Esophagus squamous epithelium (tissue), 5 donors: ENCODE results near the gene DIO3. TPM values are rescaled to one million over a fixed set of nuclear protein-coding genes. Genes with fewer than 3 reads are reported as not detected.

Experiments used
- DNase-seq: peaks from one replicate; lab custom pipeline; 2025; lab: John Stamatoyannopoulos, UW
- H3K27ac ChIP-seq, 4 donors: fragments of 200-600 bp; sonication (generic); one replicate each; pipeline ENCODE4 v1.5.1; 2016 to 2019; ENCODE audit warnings: mild to moderate bottlenecking in 1 of 4
- H3K27me3 ChIP-seq, 4 donors: fragments of 200-600 bp; sonication (generic); 1 replicate in 3 of 4; 2 replicates in 1 of 4; pipeline versions ENCODE4 v1.5.1 to v1.6.0; 2017 to 2021; ENCODE audit warnings: antibody characterized with exemption in 1 of 4
- H3K36me3 ChIP-seq, 3 donors: fragments of 200-600 bp; sonication (generic); one replicate each; pipeline ENCODE4 v1.5.1; 2016 to 2019
- H3K4me1 ChIP-seq, 3 donors: fragments of 200-600 bp; sonication (generic); one replicate each; pipeline ENCODE4 v1.5.1; 2017 to 2019
- H3K4me3 ChIP-seq, 4 donors: fragments of 200-600 bp; sonication (generic); 1 replicate in 3 of 4; 2 replicates in 1 of 4; pipeline ENCODE4 v1.5.1; 2016 to 2019; ENCODE audit warnings: mild to moderate bottlenecking in 2 of 4, moderate library complexity in 1 of 4
- H3K9me3 ChIP-seq, 3 donors: fragments of 200-600 bp; sonication (generic); one replicate each; pipeline ENCODE4 v1.5.1; 2016 to 2019
- CTCF ChIP-seq, 6 experiments: fragments of 450-650 bp in 4 of 6; fragments of 200-600 bp in 2 of 6; sonication (generic) in 2 of 6; IDR thresholded peaks; one replicate each; pipeline ENCODE4 v1.5.1; 2016 to 2019; ENCODE audit warnings: antibody characterized with exemption in 6 of 6, mild to moderate bottlenecking in 4 of 6, moderate library complexity in 4 of 6
- POLR2A ChIP-seq, 4 donors: fragments of 450-650 bp; IDR thresholded peaks; one replicate each; pipeline ENCODE4 v1.6.1; 2017; ENCODE audit warnings: antibody characterized with exemption in 4 of 4, mild to moderate bottlenecking in 4 of 4, moderate library complexity in 3 of 4
- WGBS, 2 donors: methylation state at CpG; one replicate each; pipeline ENCODE4 v1.1.5; 2018; 5-methylcytosine and 5-hydroxymethylcytosine counted together
- intact Hi-C: fragments of 100-400 bp; cut with DNase I; formaldehyde crosslinking; loops from one replicate; pipeline ENCODE4 v1.15.0; 2022
- total RNA-seq, 4 donors: library from RNA; depleted of rRNA; stranded (reverse); fragments of >200 nt; gene quantifications; one replicate each; pipeline ENCODE4 v1.1.0, GENCODE V29; 2016
- donor health status: DM: yes; HTN: yes; CAD: no.

DIO3 gene
- total RNA-seq, 4 donors from 2014 or later: 0.18 to 4.0 (median 0.53) TPM

DNA sequence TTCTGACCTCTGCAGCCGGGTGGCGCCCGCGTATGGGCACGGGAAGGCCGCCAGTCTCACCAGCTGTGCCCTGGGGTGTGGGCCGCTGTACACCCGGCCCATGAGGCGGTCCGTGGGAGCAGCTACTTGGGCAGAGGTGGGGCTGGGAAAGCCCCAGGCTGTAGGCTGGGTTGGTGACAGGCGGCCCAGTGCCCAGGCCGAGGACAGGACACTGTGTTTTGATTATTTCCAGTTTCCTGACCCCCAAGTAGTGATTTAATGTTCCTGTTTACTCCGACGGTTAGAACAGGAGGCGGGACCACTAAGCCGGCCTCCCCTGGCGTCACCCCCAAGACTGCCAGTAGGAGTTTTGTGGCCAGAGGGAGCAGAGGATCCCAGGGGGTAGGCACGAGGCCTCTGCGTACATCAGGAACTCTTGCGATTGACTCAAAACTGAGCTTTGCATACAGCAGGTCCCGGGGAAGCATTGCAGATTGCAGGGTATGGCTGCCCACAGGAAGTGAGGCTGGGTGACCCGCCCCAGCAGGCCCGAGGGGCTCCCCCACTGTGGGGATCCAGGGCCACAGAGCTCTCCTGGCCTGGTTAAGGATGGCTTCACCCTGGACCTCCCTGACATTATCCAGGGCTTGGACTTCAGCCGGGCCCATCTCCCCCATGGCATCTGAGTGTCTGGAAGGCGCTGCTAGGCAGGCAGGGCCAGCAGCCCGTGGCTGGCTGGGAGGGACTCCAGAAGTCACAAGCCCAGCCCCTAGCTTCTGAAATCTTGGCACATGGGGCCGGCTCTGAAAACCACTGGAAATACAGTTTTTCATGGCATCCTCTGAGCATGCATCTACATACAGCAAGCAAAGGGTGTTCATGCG is 42.5 kb upstream of the DIO3 start:
- intact Hi-C loops: no loop called here
- Histone ChIP-seq H3K4me1 (peaks cover 0 to 44% (median 23%) of the 10 kb centered on the region in 3 donors), H3K4me3 (no peak overlapping the region), H3K27me3 (no peaks in the 10 kb centered on the region), H3K9me3 (peaks cover 0 to 5% (median 0%) of the 10 kb centered on the region in 3 donors), H3K27ac (peak overlapping the region in 3 of 4 donors; percentile 12 to 73 (median 72)), H3K36me3 (no peaks in the 10 kb centered on the region)
- TF ChIP-seq POLR2A (IDR thresholded peaks at IDR 0.05) (no peak), CTCF (IDR thresholded peaks at IDR 0.05) (no peak)
- WGBS, 2 donors: 71 to 72% methylated on average over 2 to 14 of the region's 28 CpGs
- no peak for DNase-seq

GRCh38 chr14:101520621-101521472 is 40.4 kb upstream of the DIO3 start:
- intact Hi-C loops: no loop called here
- no peaks in the 10 kb centered on the region for H3K36me3 ChIP-seq
- 45% methylated on average over 8 of the region's 30 CpGs; no CpG with 5 or more reads in 1 of the 2 donors for WGBS, 2 donors
- H3K27ac ChIP-seq: peak overlapping the region; percentile 39 to 73 (median 54)
- no peak for DNase-seq
- H3K4me3 ChIP-seq: no peak overlapping the region
- TF ChIP-seq POLR2A (IDR thresholded peaks at IDR 0.05) (no peak), CTCF (IDR thresholded peaks at IDR 0.05) (no peak)
- peaks cover 0 to 7% (median 0%) of the 10 kb centered on the region in 4 donors for H3K27me3 ChIP-seq
- H3K9me3 ChIP-seq: peaks cover 0 to 1% (median 0%) of the 10 kb centered on the region in 3 donors
- peaks cover 0 to 44% (median 23%) of the 10 kb centered on the region in 3 donors for H3K4me1 ChIP-seq

DNA sequence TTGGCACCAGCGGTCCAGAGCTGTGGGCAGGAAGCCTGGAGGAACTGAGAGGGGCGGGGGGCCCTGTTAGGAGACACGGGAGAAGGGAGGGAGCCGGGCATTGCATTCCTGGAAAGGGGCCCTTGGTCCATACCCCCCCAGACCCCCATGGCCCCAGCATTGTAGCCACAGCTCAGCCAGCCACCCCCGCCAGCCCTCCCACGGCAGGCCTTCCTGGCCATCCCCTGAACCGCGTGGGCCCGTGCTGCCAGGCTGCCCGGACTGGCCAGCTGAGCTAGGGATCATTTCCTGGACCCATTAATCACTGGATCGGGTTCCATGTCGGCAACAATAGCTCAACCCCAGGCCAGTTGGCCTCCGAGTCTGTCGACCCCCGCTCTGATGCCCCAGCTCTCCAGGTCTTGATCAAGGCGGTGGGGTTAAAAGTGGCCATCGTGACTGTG is 39.8 kb upstream of the DIO3 start:
- intact Hi-C loops: no loop called here
- Histone ChIP-seq H3K36me3 (no peaks in the 10 kb centered on the region), H3K4me1 (peaks cover 0 to 44% (median 23%) of the 10 kb centered on the region in 3 donors), H3K4me3 (no peak overlapping the region), H3K27me3 (peaks cover 0 to 11% (median 0%) of the 10 kb centered on the region in 4 donors), H3K9me3 (no peaks in the 10 kb centered on the region), H3K27ac (peak overlapping the region in 2 of 4 donors; percentile 59 to 73)
- TF ChIP-seq CTCF (IDR thresholded peaks at IDR 0.05) (no peak), POLR2A (IDR thresholded peaks at IDR 0.05) (no peak)
- DNase-seq: no peak
- WGBS, 2 donors: 68% methylated on average over 7 of the region's 17 CpGs; no CpG with 5 or more reads in 1 of the 2 donors

DNA sequence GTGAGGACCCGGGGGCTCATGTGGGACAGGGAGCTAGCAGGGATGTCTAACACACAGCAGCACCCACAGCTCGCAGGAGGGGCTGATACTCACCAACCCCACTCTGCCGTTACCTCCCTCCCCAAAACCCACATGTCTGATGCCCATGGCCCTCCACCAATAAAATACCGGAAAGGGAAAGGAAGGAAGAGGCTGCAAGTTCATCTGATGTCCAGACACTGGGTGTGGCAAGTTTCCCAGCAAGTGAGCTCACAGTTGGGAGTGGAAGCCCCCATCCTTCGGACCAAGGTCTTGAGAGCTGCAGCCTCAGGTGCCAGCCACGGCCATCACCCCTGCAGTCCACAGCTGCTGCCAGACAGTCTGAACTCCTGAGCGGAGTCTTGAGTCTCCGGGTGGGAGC is 39.3 kb upstream of the DIO3 start:
- peaks cover 0 to 44% (median 23%) of the 10 kb centered on the region in 3 donors for H3K4me1 ChIP-seq
- H3K27me3 ChIP-seq: peaks cover 0 to 11% (median 0%) of the 10 kb centered on the region in 4 donors
- no peak overlapping the region for H3K27ac ChIP-seq
- intact Hi-C loops: no loop called here
- H3K9me3 ChIP-seq: no peaks in the 10 kb centered on the region
- H3K36me3 ChIP-seq: no peaks in the 10 kb centered on the region
- TF ChIP-seq CTCF (IDR thresholded peaks at IDR 0.05): no peak
- no peak for TF ChIP-seq POLR2A (IDR thresholded peaks at IDR 0.05)
- WGBS, 2 donors: 92 to 96% methylated on average over 2 to 7 of the region's 8 CpGs
- H3K4me3 ChIP-seq: no peak overlapping the region
- DNase-seq: no peak
